ENCODE results near the gene STAT1.

Gene STAT1

GRCh38 chr2:191031256-191031655 is 17.3 kb upstream of the STAT1 start:
- no peak for DNase-seq (ENCODE audit: low read depth)

GRCh38 chr2:191030521-191031154 is 16.7 kb upstream of the STAT1 start:
- no peak for DNase-seq (ENCODE audit: low read depth)

GRCh38 chr2:191029280-191029950 is 15.4 kb upstream of the STAT1 start:
- DNase-seq (ENCODE audit: low read depth), result no peak

- no peak for DNase-seq (ENCODE audit: low read depth)
Observed at GRCh38 chr2:191026377-191026776, 12.4 kb upstream of the STAT1 start.

- no peak for DNase-seq (ENCODE audit: low read depth)
Observed at GRCh38 chr2:191025135-191025534, 11.2 kb upstream of the STAT1 start.

- no peak for DNase-seq (ENCODE audit: low read depth)
Observed at GRCh38 chr2:191023235-191023679, 9.3 kb upstream of the STAT1 start.

GRCh38 chr2:191020742-191021381 is 6.9 kb upstream of the STAT1 start:
- no peak for DNase-seq (ENCODE audit: low read depth)

- peak; percentile 88 for DNase-seq (ENCODE audit: low read depth)
Observed at GRCh38 chr2:191020221-191020741, 6.3 kb upstream of the STAT1 start.

GRCh38 chr2:191019376-191019775 is 5.4 kb upstream of the STAT1 start:
- DNase-seq (ENCODE audit: low read depth), result no peak

- DNase-seq (ENCODE audit: low read depth), result no peak
Observed at GRCh38 chr2:191018643-191019119, 4.7 kb upstream of the STAT1 start.

- no peak for DNase-seq (ENCODE audit: low read depth)
Observed at GRCh38 chr2:191018048-191018447, 4.1 kb upstream of the STAT1 start.

- no peak for DNase-seq (ENCODE audit: low read depth)
Observed at GRCh38 chr2:191015831-191016230, 1.9 kb upstream of the STAT1 start.

GRCh38 chr2:191015239-191015638 is 1.3 kb upstream of the STAT1 start:
- no peak for DNase-seq (ENCODE audit: low read depth)

- no peak for DNase-seq (ENCODE audit: low read depth)
Observed at GRCh38 chr2:191014653-191015020, 666 bp upstream of the STAT1 start.

- no peak for DNase-seq (ENCODE audit: low read depth)
Observed at GRCh38 chr2:191013682-191013931, 364 bp downstream of the STAT1 start.

- no peak for DNase-seq (ENCODE audit: low read depth)
Observed at GRCh38 chr2:191012845-191013681, 908 bp downstream of the STAT1 start.

- DNase-seq (ENCODE audit: low read depth), result no peak
Observed at GRCh38 chr2:191012346-191012745, 1.6 kb downstream of the STAT1 start.

- DNase-seq (ENCODE audit: low read depth), result no peak
Observed at GRCh38 chr2:191010887-191011885, 2.8 kb downstream of the STAT1 start.

- DNase-seq (ENCODE audit: low read depth), result no peak
Observed at GRCh38 chr2:191009541-191010374, 4.2 kb downstream of the STAT1 start.

GRCh38 chr2:191008286-191008685 is 5.7 kb downstream of the STAT1 start:
- DNase-seq (ENCODE audit: low read depth), result no peak
